ENCODE measurements around the gene TMEM127. TPM values are rescaled to one million over a fixed set of nuclear protein-coding genes. Genes with fewer than 3 reads are reported as not detected.

The TMEM127 gene
- total and polyA plus RNA-seq, 12 donors: 14.9 to 89.2 (median 63.3) TPM

- H3K4me3 ChIP-seq: peak overlapping the region in 2 of 4 donors; percentile 76 to 91
- WGBS, 4 donors: 88 to 93% (median 92%) methylated on average over 3 of the region's 3 CpGs
- no peaks in the 10 kb centered on the region for H3K9me3 ChIP-seq (replicated peaks in 1 of 3)
- peak overlapping the region in 1 of 5 donors; percentile 82 for H3K27ac ChIP-seq
- peak in 1 of 7 donors; percentile 24 for DNase-seq
- intact Hi-C loops (cut with DNase I): no loop called here
- TF ChIP-seq CTCF (IDR thresholded peaks at IDR 0.05) (no peak), POLR2A (IDR thresholded peaks at IDR 0.05) (no peak)
- H3K4me1 ChIP-seq (replicated peaks in 1 of 2): peaks cover 7 to 19% of the 10 kb centered on the region in 2 donors
- H3K27me3 ChIP-seq: no peaks in the 10 kb centered on the region
- peaks cover 0 to 22% of the 10 kb centered on the region in 2 donors for H3K36me3 ChIP-seq (replicated peaks in 1 of 2)
These were observed 40.6 kb upstream of the TMEM127 start for GRCh38 chr2:96306370-96306769.

GRCh38 chr2:96305979-96306308 is 40.1 kb upstream of the TMEM127 start:
- Histone ChIP-seq H3K27ac (peak overlapping the region in 3 of 5 donors; percentile 67 to 82 (median 78)), H3K36me3 (replicated peaks in 1 of 2) (peaks cover 0 to 26% of the 10 kb centered on the region in 2 donors), H3K9me3 (replicated peaks in 1 of 3) (no peaks in the 10 kb centered on the region), H3K4me3 (peak overlapping the region; percentile 46 to 91 (median 78)), H3K27me3 (no peaks in the 10 kb centered on the region), H3K4me1 (replicated peaks in 1 of 2) (peaks cover 7 to 19% of the 10 kb centered on the region in 2 donors)
- intact Hi-C loops (cut with DNase I): no loop called here
- TF ChIP-seq CTCF (IDR thresholded peaks at IDR 0.05): no peak
- WGBS, 4 donors: 20 to 36% (median 23%) methylated on average over 9 of the region's 9 CpGs
- DNase-seq: no peak

GRCh38 chr2:96305091-96305978 is 39.5 kb upstream of the TMEM127 start, which contains the start of gene SNRNP200:
Gene SNRNP200 (minus strand): TSS chr2:96305546. CDS start chr2:96305437, 109 bp downstream.
- peaks cover 7 to 19% of the 10 kb centered on the region in 2 donors for H3K4me1 ChIP-seq (replicated peaks in 1 of 2)
- intact Hi-C loops (cut with DNase I): no loop called here
- 1% methylated on average over 28 to 61 of the region's 61 CpGs for WGBS, 4 donors
- H3K27me3 ChIP-seq: no peaks in the 10 kb centered on the region
- peak within 1 kb of the TSS; percentile 46 to 91 (median 78) for H3K4me3 ChIP-seq
- TF ChIP-seq POLR2A (IDR thresholded peaks at IDR 0.05): peak; percentile 67 to 75
- TF ChIP-seq CTCF (IDR thresholded peaks at IDR 0.05): no peak
- H3K27ac ChIP-seq: peak within 1 kb of the TSS in 4 of 5 donors; percentile 60 to 82 (median 72)
- no peaks in the 10 kb centered on the region for H3K9me3 ChIP-seq (replicated peaks in 1 of 3)
- H3K36me3 ChIP-seq (replicated peaks in 1 of 2): peaks cover 0 to 32% of the 10 kb centered on the region in 2 donors
- DNase-seq: peak; percentile 82 to 90 (median 87)

GRCh38 chr2:96304606-96305005 is 38.8 kb upstream of the TMEM127 start:
- peaks cover 7 to 19% of the 10 kb centered on the region in 2 donors for H3K4me1 ChIP-seq (replicated peaks in 1 of 2)
- H3K27me3 ChIP-seq: no peaks in the 10 kb centered on the region
- WGBS, 4 donors: 53 to 65% (median 63%) methylated on average over 11 of the region's 11 CpGs

More at GRCh38 chr2:96304606-96305005, 38.8 kb upstream of the TMEM127 start:
- intact Hi-C loops (cut with DNase I): no loop called here
- no peak for DNase-seq
- Histone ChIP-seq H3K27ac (no peak overlapping the region), H3K4me3 (peak overlapping the region in 3 of 4 donors; percentile 76 to 91 (median 80)), H3K9me3 (replicated peaks in 1 of 3) (no peaks in the 10 kb centered on the region), H3K36me3 (replicated peaks in 1 of 2) (peaks cover 0 to 39% of the 10 kb centered on the region in 2 donors)
- no peak for TF ChIP-seq POLR2A (IDR thresholded peaks at IDR 0.05)
- TF ChIP-seq CTCF (IDR thresholded peaks at IDR 0.05): no peak
